ENCODE results near the gene USP17L18. TPM values are rescaled to one million over a fixed set of nuclear protein-coding genes. Genes with fewer than 3 reads are reported as not detected.

USP17L18 gene
- total and polyA plus RNA-seq, 3 donors (not counting 1 experiment from before 2014, with no cell fraction given): not detected

Other genes starting within 250 kb of the USP17L18 start
- not detected for gene FAM90A26, start 78.2 kb upstream of the USP17L18 start, total RNA-seq
- gene FAM90A26, start 78.2 kb upstream of the USP17L18 start, polyA plus RNA-seq: not detected
- gene USP17L10, start 38.0 kb upstream of the USP17L18 start, total RNA-seq: not detected
- not detected for gene USP17L10, start 38.0 kb upstream of the USP17L18 start, polyA plus RNA-seq
- gene USP17L11, start 33.2 kb upstream of the USP17L18 start, total RNA-seq: under 1 TPM in 1 of 2 donors, not detected in 1; 0.24 TPM
- not detected for gene USP17L11, start 33.2 kb upstream of the USP17L18 start, polyA plus RNA-seq
- not detected for gene USP17L12, start 28.5 kb upstream of the USP17L18 start, total RNA-seq
- gene USP17L12, start 28.5 kb upstream of the USP17L18 start, polyA plus RNA-seq: not detected
- not detected for gene USP17L13, start 23.7 kb upstream of the USP17L18 start, total RNA-seq
- not detected for gene USP17L13, start 23.7 kb upstream of the USP17L18 start, polyA plus RNA-seq
- gene USP17L15, start 14.2 kb upstream of the USP17L18 start, total RNA-seq: not detected
- gene USP17L15, start 14.2 kb upstream of the USP17L18 start, polyA plus RNA-seq: not detected
- not detected for gene USP17L17, start 4.8 kb upstream of the USP17L18 start, total RNA-seq
- not detected for gene USP17L17, start 4.8 kb upstream of the USP17L18 start, polyA plus RNA-seq
- gene USP17L19, start 4.7 kb downstream of the USP17L18 start, total RNA-seq: not detected
- not detected for gene USP17L19, start 4.7 kb downstream of the USP17L18 start, polyA plus RNA-seq
- gene USP17L20, start 9.5 kb downstream of the USP17L18 start, total RNA-seq: not detected
- not detected for gene USP17L20, start 9.5 kb downstream of the USP17L18 start, polyA plus RNA-seq
- not detected for gene USP17L21, start 14.2 kb downstream of the USP17L18 start, total RNA-seq
- not detected for gene USP17L21, start 14.2 kb downstream of the USP17L18 start, polyA plus RNA-seq
- gene USP17L22, start 19.0 kb downstream of the USP17L18 start, total RNA-seq: not detected
- not detected for gene USP17L22, start 19.0 kb downstream of the USP17L18 start, polyA plus RNA-seq
- gene USP17L24, start 76.5 kb downstream of the USP17L18 start, total RNA-seq: not detected
- not detected for gene USP17L24, start 76.5 kb downstream of the USP17L18 start, polyA plus RNA-seq
- gene USP17L25, start 81.3 kb downstream of the USP17L18 start, total RNA-seq: not detected
- not detected for gene USP17L25, start 81.3 kb downstream of the USP17L18 start, polyA plus RNA-seq
- gene USP17L26, start 86.0 kb downstream of the USP17L18 start, total RNA-seq: not detected
- not detected for gene USP17L26, start 86.0 kb downstream of the USP17L18 start, polyA plus RNA-seq
- not detected for gene USP17L5, start 90.8 kb downstream of the USP17L18 start, total RNA-seq
- gene USP17L5, start 90.8 kb downstream of the USP17L18 start, polyA plus RNA-seq: not detected
- gene USP17L27, start 95.5 kb downstream of the USP17L18 start, total RNA-seq: not detected
- gene USP17L27, start 95.5 kb downstream of the USP17L18 start, polyA plus RNA-seq: not detected
- not detected for gene USP17L28, start 100.3 kb downstream of the USP17L18 start, total RNA-seq
- not detected for gene USP17L28, start 100.3 kb downstream of the USP17L18 start, polyA plus RNA-seq
- gene USP17L29, start 105.0 kb downstream of the USP17L18 start, total RNA-seq: not detected
- not detected for gene USP17L29, start 105.0 kb downstream of the USP17L18 start, polyA plus RNA-seq
- not detected for gene USP17L30, start 114.5 kb downstream of the USP17L18 start, total RNA-seq
- gene USP17L30, start 114.5 kb downstream of the USP17L18 start, polyA plus RNA-seq: not detected
- gene DEFB131A, start 195.8 kb downstream of the USP17L18 start, total RNA-seq: not detected
- gene DEFB131A, start 195.8 kb downstream of the USP17L18 start, polyA plus RNA-seq: not detected